ENCODE data around the gene DISC1.

Gene DISC1

GRCh38 chr1:231733063-231733462 lies 106.5 kb downstream of the DISC1 start:
- no peaks in the 10 kb centered on the region for H3K27me3 ChIP-seq (ENCODE audit: insufficient read depth, low read length)
- H3K4me2 ChIP-seq (ENCODE audit: low read length): no peak overlapping the region
- H3K9me3 ChIP-seq (ENCODE audit: low read length): no peaks in the 10 kb centered on the region
- no peak overlapping the region for H3K4me3 ChIP-seq (ENCODE audit: low read depth, low read length, poor library complexity, severe bottlenecking)
- TF ChIP-seq EZH2 (IDR thresholded peaks at IDR 0.05; ENCODE audit: borderline replicate concordance, low read length) (no peak), CTCF (IDR thresholded peaks at IDR 0.05; ENCODE audit: low read length) (no peak)
- H4K20me1 ChIP-seq (ENCODE audit: insufficient read depth, low read length): no peaks in the 10 kb centered on the region
- H3K27ac ChIP-seq (ENCODE audit: low read depth, low read length, poor library complexity, severe bottlenecking): no peak overlapping the region
- H3F3A ChIP-seq (ENCODE audit: insufficient read depth, low read length): no peaks in the 10 kb centered on the region
- H3K79me2 ChIP-seq (ENCODE audit: insufficient read depth, low read length): no peaks in the 10 kb centered on the region
- no peaks in the 10 kb centered on the region for H3K4me1 ChIP-seq (ENCODE audit: insufficient read depth, low read length, severe bottlenecking)
- no peaks in the 10 kb centered on the region for H3K36me3 ChIP-seq (ENCODE audit: insufficient read depth, low read length)
- no peak overlapping the region for H3K9ac ChIP-seq (ENCODE audit: low read length)
- no peaks in the 10 kb centered on the region; the same call in 1 of the 2 replicates for H3K9me2 ChIP-seq (ENCODE audit: low read depth, low read length)
- H2AFZ ChIP-seq (ENCODE audit: low read length): no peak overlapping the region

GRCh38 chr1:231733672-231734071 lies 107.1 kb downstream of the DISC1 start:
- Histone ChIP-seq H3K9me2 (ENCODE audit: low read depth, low read length) (no peaks in the 10 kb centered on the region; the same call in 1 of the 2 replicates), H3F3A (ENCODE audit: insufficient read depth, low read length) (no peaks in the 10 kb centered on the region), H3K9ac (ENCODE audit: low read length) (no peak overlapping the region), H2AFZ (ENCODE audit: low read length) (no peak overlapping the region), H3K36me3 (ENCODE audit: insufficient read depth, low read length) (no peaks in the 10 kb centered on the region), H3K4me2 (ENCODE audit: low read length) (no peak overlapping the region), H4K20me1 (ENCODE audit: insufficient read depth, low read length) (no peaks in the 10 kb centered on the region), H3K4me3 (ENCODE audit: low read depth, low read length, poor library complexity, severe bottlenecking) (no peak overlapping the region), H3K79me2 (ENCODE audit: insufficient read depth, low read length) (no peaks in the 10 kb centered on the region), H3K27ac (ENCODE audit: low read depth, low read length, poor library complexity, severe bottlenecking) (no peak overlapping the region), H3K27me3 (ENCODE audit: insufficient read depth, low read length) (no peaks in the 10 kb centered on the region), H3K4me1 (ENCODE audit: insufficient read depth, low read length, severe bottlenecking) (no peaks in the 10 kb centered on the region), H3K9me3 (ENCODE audit: low read length) (no peaks in the 10 kb centered on the region)
- TF ChIP-seq CTCF (IDR thresholded peaks at IDR 0.05; ENCODE audit: low read length) (no peak), EZH2 (IDR thresholded peaks at IDR 0.05; ENCODE audit: borderline replicate concordance, low read length) (no peak)

GRCh38 chr1:231734417-231734816 lies 107.8 kb downstream of the DISC1 start:
- Histone ChIP-seq H3K79me2 (ENCODE audit: insufficient read depth, low read length) (no peaks in the 10 kb centered on the region), H3K4me1 (ENCODE audit: insufficient read depth, low read length, severe bottlenecking) (no peaks in the 10 kb centered on the region), H3K4me3 (ENCODE audit: low read depth, low read length, poor library complexity, severe bottlenecking) (no peak overlapping the region), H3F3A (ENCODE audit: insufficient read depth, low read length) (no peaks in the 10 kb centered on the region), H2AFZ (ENCODE audit: low read length) (no peak overlapping the region), H3K4me2 (ENCODE audit: low read length) (no peak overlapping the region), H4K20me1 (ENCODE audit: insufficient read depth, low read length) (no peaks in the 10 kb centered on the region), H3K36me3 (ENCODE audit: insufficient read depth, low read length) (no peaks in the 10 kb centered on the region), H3K27me3 (ENCODE audit: insufficient read depth, low read length) (no peaks in the 10 kb centered on the region), H3K27ac (ENCODE audit: low read depth, low read length, poor library complexity, severe bottlenecking) (no peak overlapping the region), H3K9me2 (ENCODE audit: low read depth, low read length) (no peaks in the 10 kb centered on the region; the same call in 1 of the 2 replicates), H3K9me3 (ENCODE audit: low read length) (no peaks in the 10 kb centered on the region), H3K9ac (ENCODE audit: low read length) (no peak overlapping the region)
- no peak for TF ChIP-seq EZH2 (IDR thresholded peaks at IDR 0.05; ENCODE audit: borderline replicate concordance, low read length)
- TF ChIP-seq CTCF (IDR thresholded peaks at IDR 0.05; ENCODE audit: low read length): no peak

Measured in OCI-LY1 (cell line).